HepG2 (cell line): ENCODE results near the gene NAPB. TPM values are rescaled to one million over a fixed set of nuclear protein-coding genes. Genes with fewer than 3 reads are reported as not detected.

Experiments used
- FOXO1 ChIP-seq: sonication (generic); formaldehyde crosslinking; IDR thresholded peaks from 2 replicates; pipeline ENCODE4 v1.4.0; 2020; ENCODE audit warnings: missing genetic modification reagents
- MLLT10 ChIP-seq: sonication (generic); formaldehyde crosslinking; IDR thresholded peaks from 2 replicates; pipeline ENCODE4 v1.4.0; 2020; ENCODE audit warnings: missing genetic modification reagents
- NFIB ChIP-seq: sonication (generic); formaldehyde crosslinking; IDR thresholded peaks from 2 replicates; pipeline ENCODE4 v1.9.0; 2021; ENCODE audit warnings: missing genetic modification reagents, mild to moderate bottlenecking, borderline replicate concordance
- ZNF235 ChIP-seq: sonication (generic); formaldehyde crosslinking; IDR thresholded peaks from 2 replicates; pipeline ENCODE4 v1.8.1; 2023; ENCODE audit warnings: mild to moderate bottlenecking, missing genetic modification reagents, borderline replicate concordance
- ZNF589 ChIP-seq: sonication (generic); formaldehyde crosslinking; conservative IDR thresholded peaks from 2 replicates; pipeline ENCODE4 v1.8.0; 2022; ENCODE audit warnings: mild to moderate bottlenecking, moderate library complexity, missing genetic modification reagents
- ZNF780A ChIP-seq: sonication (generic); formaldehyde crosslinking; IDR thresholded peaks from 2 replicates; pipeline ENCODE4 v1.8.0; 2022; ENCODE audit warnings: mild to moderate bottlenecking, missing genetic modification reagents, moderate library complexity
- polyA plus RNA-seq, 8 experiments: library from polyadenylated mRNA; depleted of rRNA in 3 of 8; stranded (reverse) in 7 of 8; unstranded in 1 of 8; fragments of >200 nt; fragmentation: Illumina TruSeq in 4 of 8; extraction: Trizol in 4 of 8; gene quantifications; 2 replicates each; pipeline versions ENCODE4 v1.2.1 to v1.2.3, GENCODE V29; 2011 to 2016; ENCODE audit warnings: low read depth in 4 of 8, missing spikeins in 1 of 8, mixed read lengths in 1 of 8; ENCODE audit not compliant: insufficient read depth in 1 of 8
- total RNA-seq, 5 experiments: library from RNA; depleted of rRNA; stranded (reverse); fragments of >200 nt; fragmentation: Illumina TruSeq; extraction: Trizol; gene quantifications; 2 replicates each; pipeline ENCODE4 v1.2.3, GENCODE V29; 2016; ENCODE audit warnings: low read depth in 1 of 5
- TF ChIP-seq, protein P1 (sequence below): sonication (generic); formaldehyde crosslinking; IDR thresholded peaks from 2 replicates; pipeline ENCODE4 v1.5.0; 2020; ENCODE audit warnings: mild to moderate bottlenecking, missing genetic modification reagents, borderline replicate concordance
- TF ChIP-seq, protein P2 (sequence below): sonication (generic); formaldehyde crosslinking; IDR thresholded peaks from 2 replicates; pipeline ENCODE4 v1.4.0; 2020; ENCODE audit warnings: missing genetic modification reagents

Gene NAPB
- total and polyA plus RNA-seq, 2 of the 13 experiments (the other 11 are each of a cell fraction or from before 2014, with no cell fraction given) = 15.2 to 16.1 TPM

DNA sequence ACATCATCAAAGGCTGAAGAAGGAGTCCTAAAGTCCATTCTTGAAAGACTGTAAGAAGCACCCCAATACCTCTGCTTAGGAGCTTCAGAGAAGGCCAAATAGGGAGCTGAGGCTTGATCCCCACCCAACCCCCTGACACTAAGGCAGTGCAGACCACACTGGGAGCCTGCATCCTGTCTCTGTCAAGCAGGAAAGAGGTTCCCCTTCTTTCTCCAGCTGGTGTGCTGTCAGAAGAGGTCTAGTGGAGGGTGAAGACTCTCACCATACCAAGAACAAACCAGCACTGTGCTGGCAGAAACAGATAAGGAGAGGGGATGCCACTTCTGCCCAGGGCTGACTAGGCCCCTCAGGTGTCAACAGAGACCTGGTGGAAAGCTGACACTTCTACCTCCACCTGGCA, 39.4 kb downstream of the NAPB start (continued):
- TF ChIP-seq, protein P1, sequence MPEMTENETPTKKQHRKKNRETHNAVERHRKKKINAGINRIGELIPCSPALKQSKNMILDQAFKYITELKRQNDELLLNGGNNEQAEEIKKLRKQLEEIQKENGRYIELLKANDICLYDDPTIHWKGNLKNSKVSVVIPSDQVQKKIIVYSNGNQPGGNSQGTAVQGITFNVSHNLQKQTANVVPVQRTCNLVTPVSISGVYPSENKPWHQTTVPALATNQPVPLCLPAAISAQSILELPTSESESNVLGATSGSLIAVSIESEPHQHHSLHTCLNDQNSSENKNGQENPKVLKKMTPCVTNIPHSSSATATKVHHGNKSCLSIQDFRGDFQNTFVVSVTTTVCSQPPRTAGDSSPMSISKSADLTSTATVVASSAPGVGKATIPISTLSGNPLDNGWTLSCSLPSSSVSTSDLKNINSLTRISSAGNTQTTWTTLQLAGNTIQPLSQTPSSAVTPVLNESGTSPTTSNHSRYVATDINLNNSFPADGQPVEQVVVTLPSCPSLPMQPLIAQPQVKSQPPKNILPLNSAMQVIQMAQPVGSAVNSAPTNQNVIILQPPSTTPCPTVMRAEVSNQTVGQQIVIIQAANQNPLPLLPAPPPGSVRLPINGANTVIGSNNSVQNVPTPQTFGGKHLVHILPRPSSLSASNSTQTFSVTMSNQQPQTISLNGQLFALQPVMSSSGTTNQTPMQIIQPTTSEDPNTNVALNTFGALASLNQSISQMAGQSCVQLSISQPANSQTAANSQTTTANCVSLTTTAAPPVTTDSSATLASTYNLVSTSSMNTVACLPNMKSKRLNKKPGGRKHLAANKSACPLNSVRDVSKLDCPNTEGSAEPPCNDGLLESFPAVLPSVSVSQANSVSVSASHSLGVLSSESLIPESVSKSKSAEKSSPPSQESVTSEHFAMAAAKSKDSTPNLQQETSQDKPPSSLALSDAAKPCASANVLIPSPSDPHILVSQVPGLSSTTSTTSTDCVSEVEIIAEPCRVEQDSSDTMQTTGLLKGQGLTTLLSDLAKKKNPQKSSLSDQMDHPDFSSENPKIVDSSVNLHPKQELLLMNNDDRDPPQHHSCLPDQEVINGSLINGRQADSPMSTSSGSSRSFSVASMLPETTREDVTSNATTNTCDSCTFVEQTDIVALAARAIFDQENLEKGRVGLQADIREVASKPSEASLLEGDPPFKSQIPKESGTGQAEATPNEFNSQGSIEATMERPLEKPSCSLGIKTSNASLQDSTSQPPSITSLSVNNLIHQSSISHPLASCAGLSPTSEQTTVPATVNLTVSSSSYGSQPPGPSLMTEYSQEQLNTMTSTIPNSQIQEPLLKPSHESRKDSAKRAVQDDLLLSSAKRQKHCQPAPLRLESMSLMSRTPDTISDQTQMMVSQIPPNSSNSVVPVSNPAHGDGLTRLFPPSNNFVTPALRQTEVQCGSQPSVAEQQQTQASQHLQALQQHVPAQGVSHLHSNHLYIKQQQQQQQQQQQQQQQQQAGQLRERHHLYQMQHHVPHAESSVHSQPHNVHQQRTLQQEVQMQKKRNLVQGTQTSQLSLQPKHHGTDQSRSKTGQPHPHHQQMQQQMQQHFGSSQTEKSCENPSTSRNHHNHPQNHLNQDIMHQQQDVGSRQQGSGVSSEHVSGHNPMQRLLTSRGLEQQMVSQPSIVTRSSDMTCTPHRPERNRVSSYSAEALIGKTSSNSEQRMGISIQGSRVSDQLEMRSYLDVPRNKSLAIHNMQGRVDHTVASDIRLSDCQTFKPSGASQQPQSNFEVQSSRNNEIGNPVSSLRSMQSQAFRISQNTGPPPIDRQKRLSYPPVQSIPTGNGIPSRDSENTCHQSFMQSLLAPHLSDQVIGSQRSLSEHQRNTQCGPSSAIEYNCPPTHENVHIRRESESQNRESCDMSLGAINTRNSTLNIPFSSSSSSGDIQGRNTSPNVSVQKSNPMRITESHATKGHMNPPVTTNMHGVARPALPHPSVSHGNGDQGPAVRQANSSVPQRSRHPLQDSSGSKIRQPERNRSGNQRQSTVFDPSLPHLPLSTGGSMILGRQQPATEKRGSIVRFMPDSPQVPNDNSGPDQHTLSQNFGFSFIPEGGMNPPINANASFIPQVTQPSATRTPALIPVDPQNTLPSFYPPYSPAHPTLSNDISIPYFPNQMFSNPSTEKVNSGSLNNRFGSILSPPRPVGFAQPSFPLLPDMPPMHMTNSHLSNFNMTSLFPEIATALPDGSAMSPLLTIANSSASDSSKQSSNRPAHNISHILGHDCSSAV (CRISPR knock-in tag) = no peak
- TF ChIP-seq NFIB (CRISPR knock-in tag) (no peak), FOXO1 (CRISPR knock-in tag) (no peak), ZNF589 (CRISPR knock-in tag) (no peak), ZNF235 (CRISPR knock-in tag) (no peak), ZNF780A (CRISPR knock-in tag) (no peak), MLLT10 (CRISPR knock-in tag) (no peak)
- TF ChIP-seq, protein P2, sequence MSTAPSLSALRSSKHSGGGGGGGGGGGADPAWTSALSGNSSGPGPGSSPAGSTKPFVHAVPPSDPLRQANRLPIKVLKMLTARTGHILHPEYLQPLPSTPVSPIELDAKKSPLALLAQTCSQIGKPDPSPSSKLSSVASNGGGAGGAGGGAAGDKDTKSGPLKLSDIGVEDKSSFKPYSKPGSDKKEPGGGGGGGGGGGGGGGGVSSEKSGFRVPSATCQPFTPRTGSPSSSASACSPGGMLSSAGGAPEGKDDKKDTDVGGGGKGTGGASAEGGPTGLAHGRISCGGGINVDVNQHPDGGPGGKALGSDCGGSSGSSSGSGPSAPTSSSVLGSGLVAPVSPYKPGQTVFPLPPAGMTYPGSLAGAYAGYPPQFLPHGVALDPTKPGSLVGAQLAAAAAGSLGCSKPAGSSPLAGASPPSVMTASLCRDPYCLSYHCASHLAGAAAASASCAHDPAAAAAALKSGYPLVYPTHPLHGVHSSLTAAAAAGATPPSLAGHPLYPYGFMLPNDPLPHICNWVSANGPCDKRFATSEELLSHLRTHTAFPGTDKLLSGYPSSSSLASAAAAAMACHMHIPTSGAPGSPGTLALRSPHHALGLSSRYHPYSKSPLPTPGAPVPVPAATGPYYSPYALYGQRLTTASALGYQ (CRISPR knock-in tag) = no peak
